ENCODE data around the gene SCN4A. TPM values are rescaled to one million over a fixed set of nuclear protein-coding genes. Genes with fewer than 3 reads are reported as not detected.
"Not testable (repeated sequence)": the region's sequence is repeated elsewhere in the genome, so short reads cannot be mapped to it uniquely, and the experiment has no call there.

SCN4A gene
- total RNA-seq, 1 donor from 2014 or later, result under 0.01 TPM

- no peak overlapping the region for H3K4me3 ChIP-seq (ENCODE audit: low read depth, low read length)
- no peaks in the 10 kb centered on the region for H3K36me3 ChIP-seq (ENCODE audit: control insufficient read depth, insufficient read depth, low read length)
- FAIRE-seq, result no peak
- peaks cover 8% of the 10 kb centered on the region for H3K27me3 ChIP-seq (ENCODE audit: control insufficient read depth, insufficient read depth, low read length)
- DNase-seq (ENCODE audit: low read depth), result no peak
- TF ChIP-seq, protein P1, sequence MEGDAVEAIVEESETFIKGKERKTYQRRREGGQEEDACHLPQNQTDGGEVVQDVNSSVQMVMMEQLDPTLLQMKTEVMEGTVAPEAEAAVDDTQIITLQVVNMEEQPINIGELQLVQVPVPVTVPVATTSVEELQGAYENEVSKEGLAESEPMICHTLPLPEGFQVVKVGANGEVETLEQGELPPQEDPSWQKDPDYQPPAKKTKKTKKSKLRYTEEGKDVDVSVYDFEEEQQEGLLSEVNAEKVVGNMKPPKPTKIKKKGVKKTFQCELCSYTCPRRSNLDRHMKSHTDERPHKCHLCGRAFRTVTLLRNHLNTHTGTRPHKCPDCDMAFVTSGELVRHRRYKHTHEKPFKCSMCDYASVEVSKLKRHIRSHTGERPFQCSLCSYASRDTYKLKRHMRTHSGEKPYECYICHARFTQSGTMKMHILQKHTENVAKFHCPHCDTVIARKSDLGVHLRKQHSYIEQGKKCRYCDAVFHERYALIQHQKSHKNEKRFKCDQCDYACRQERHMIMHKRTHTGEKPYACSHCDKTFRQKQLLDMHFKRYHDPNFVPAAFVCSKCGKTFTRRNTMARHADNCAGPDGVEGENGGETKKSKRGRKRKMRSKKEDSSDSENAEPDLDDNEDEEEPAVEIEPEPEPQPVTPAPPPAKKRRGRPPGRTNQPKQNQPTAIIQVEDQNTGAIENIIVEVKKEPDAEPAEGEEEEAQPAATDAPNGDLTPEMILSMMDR (IDR thresholded peaks at IDR 0.05; ENCODE audit: insufficient read depth, low read length, severe bottlenecking), result no peak
Measured at GRCh38 chr17:63914471-63914870, 58.2 kb downstream of the SCN4A start.

DNA sequence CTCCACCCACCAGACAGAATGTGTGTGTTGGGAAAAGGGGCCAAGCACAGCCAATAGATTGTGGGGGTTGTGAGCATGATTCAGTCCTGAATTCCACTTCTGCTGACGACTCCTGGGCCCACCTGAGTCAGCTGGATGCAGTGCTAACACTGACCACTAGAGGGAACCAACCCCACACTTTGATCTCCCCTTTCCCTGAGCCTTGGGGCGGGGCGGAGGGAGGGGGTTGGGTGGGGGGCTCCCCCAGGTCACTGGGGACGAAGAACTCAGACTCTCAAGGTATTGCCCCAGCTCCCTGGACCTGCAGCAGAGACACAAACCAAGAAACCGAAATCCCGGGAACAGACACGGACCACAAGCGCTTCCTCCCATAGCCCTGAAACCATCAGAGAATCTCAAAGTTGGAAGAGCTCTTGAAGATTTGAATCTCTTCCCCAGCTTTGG lies 61.0 kb downstream of the SCN4A start:
- TF ChIP-seq, protein P1 (IDR thresholded peaks at IDR 0.05; ENCODE audit: insufficient read depth, low read length, severe bottlenecking), result peak; percentile 76
- DNase-seq (ENCODE audit: low read depth), result peak; percentile 29
- FAIRE-seq, result no peak
- Histone ChIP-seq H3K4me3 (ENCODE audit: low read depth, low read length) (no peak overlapping the region), H3K27me3 (ENCODE audit: control insufficient read depth, insufficient read depth, low read length) (peaks cover 6% of the 10 kb centered on the region), H3K36me3 (ENCODE audit: control insufficient read depth, insufficient read depth, low read length) (no peaks in the 10 kb centered on the region)

DNA sequence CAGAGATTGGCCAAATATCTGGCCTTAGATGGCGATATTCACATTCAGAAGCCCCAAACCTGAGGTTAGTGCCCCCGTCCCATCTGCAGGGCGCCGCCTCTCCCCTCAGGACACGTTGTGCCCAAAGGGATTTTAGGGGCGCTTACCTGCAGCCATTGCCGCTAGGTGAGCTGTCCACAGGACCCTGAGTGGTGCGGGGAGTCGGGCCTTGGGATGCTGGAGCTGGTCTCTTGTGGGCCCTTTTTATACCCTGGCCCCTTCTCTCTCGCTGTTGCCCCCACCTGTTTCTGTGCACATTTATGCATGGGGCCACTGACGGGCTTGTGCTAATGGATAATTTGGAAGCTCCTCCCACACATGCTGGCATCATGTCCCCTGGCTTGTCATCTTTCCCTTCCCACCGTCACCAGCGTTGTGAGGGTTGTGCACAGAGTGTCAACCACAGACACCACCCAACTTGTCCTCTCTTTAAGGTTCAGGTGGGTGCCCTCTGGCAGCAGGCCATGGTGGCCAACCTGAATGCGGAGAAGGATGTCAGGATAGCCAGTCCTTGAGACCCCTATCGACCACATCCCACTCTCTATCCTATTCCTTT lies 61.6 kb downstream of the SCN4A start, which contains the start of gene CSHL1:
CSHL1 (minus strand) TSS at position 218 of the 595 bp plus-strand sequence; CDS start at position 156, 62 bp downstream.
- Histone ChIP-seq H3K36me3 (ENCODE audit: control insufficient read depth, insufficient read depth, low read length) (no peaks in the 10 kb centered on the region), H3K27me3 (ENCODE audit: control insufficient read depth, insufficient read depth, low read length) (peaks cover 6% of the 10 kb centered on the region), H3K4me3 (ENCODE audit: low read depth, low read length) (no peak within 1 kb of the TSS)
- DNase-seq (ENCODE audit: low read depth), result no peak
- no peak for FAIRE-seq
- TF ChIP-seq, protein P1 (IDR thresholded peaks at IDR 0.05; ENCODE audit: insufficient read depth, low read length, severe bottlenecking), result no peak

- Histone ChIP-seq H3K36me3 (ENCODE audit: control insufficient read depth, insufficient read depth, low read length) (no peaks in the 10 kb centered on the region), H3K4me3 (ENCODE audit: low read depth, low read length) (no peak overlapping the region), H3K27me3 (ENCODE audit: control insufficient read depth, insufficient read depth, low read length) (peaks cover 6% of the 10 kb centered on the region)
- TF ChIP-seq, protein P1 (IDR thresholded peaks at IDR 0.05; ENCODE audit: insufficient read depth, low read length, severe bottlenecking), result no peak
- DNase-seq (ENCODE audit: low read depth) (no peak), FAIRE-seq (no peak)
Measured at GRCh38 chr17:63910096-63910495, 62.6 kb downstream of the SCN4A start.

- not testable (repeated sequence) for DNase-seq (ENCODE audit: low read depth); H3K27me3 ChIP-seq (ENCODE audit: control insufficient read depth, insufficient read depth, low read length); H3K4me3 ChIP-seq (ENCODE audit: low read depth, low read length); H3K36me3 ChIP-seq (ENCODE audit: control insufficient read depth, insufficient read depth, low read length); FAIRE-seq
Measured at GRCh38 chr17:63909586-63909985, 63.1 kb downstream of the SCN4A start.

GRCh38 chr17:63907161-63907778 lies 65.4 kb downstream of the SCN4A start:
- peak; percentile 27 for DNase-seq (ENCODE audit: low read depth)
- H3K27me3 ChIP-seq (ENCODE audit: control insufficient read depth, insufficient read depth, low read length); FAIRE-seq; H3K36me3 ChIP-seq (ENCODE audit: control insufficient read depth, insufficient read depth, low read length); H3K4me3 ChIP-seq (ENCODE audit: low read depth, low read length): not testable (repeated sequence)
- TF ChIP-seq, protein P1 (IDR thresholded peaks at IDR 0.05; ENCODE audit: insufficient read depth, low read length, severe bottlenecking), result peak; percentile 19

DNA sequence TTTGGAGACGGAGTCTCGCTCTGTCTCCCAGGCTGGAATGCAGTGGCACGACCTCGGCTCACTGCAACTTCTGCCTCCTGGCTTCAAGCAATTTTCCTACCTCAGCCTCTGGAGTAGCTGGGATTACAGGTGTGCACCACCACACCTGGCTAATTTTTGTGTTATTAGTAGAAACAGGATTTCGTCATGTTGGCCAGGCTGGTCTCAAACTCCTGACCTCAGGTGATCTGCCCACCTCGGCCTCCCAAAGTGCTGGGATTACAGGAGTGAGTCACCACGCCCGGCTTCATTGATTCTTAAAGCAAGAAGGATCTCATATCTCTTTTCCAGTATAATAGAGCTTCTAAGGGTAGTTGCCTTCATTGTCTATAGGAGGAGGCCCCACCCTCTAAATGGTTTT lies 67.9 kb downstream of the SCN4A start:
- not testable (repeated sequence) for H3K4me3 ChIP-seq (ENCODE audit: low read depth, low read length); H3K27me3 ChIP-seq (ENCODE audit: control insufficient read depth, insufficient read depth, low read length); FAIRE-seq; H3K36me3 ChIP-seq (ENCODE audit: control insufficient read depth, insufficient read depth, low read length); DNase-seq (ENCODE audit: low read depth)

All from bronchial epithelial cell (primary cell).